H1 (cell line): ENCODE measurements around the gene LRRC42. TPM values are rescaled to one million over a fixed set of nuclear protein-coding genes. Genes with fewer than 3 reads are reported as not detected.

Experiments
- BRCA1 ChIP-seq: IDR thresholded peaks from 2 replicates; pipeline ENCODE4 v1.6.1; 2012; ENCODE audit warnings: low read depth, low read length, improper control_type of control experiment
- CHD7 ChIP-seq: fragments of 300-600 bp; sonication (generic); IDR thresholded peaks from 2 replicates; pipeline ENCODE4 v1.7.1; 2012; ENCODE audit warnings: low read length, moderate library complexity, mild to moderate bottlenecking, inconsistent platforms; ENCODE audit not compliant: insufficient replicate concordance
- FOSL1 ChIP-seq: IDR thresholded peaks from 2 replicates; pipeline ENCODE4 v1.6.1; 2011; ENCODE audit warnings: mild to moderate bottlenecking, low read depth, low read length, moderate library complexity; ENCODE audit not compliant: insufficient read depth
- GTF2F1 ChIP-seq: IDR thresholded peaks from 2 replicates; pipeline ENCODE4 v1.6.1; 2012; ENCODE audit warnings: low read depth, low read length, improper control_type of control experiment, borderline replicate concordance
- SIN3A ChIP-seq, 2 experiments: IDR thresholded peaks in 1 of 2; conservative IDR thresholded peaks in 1 of 2; 2 replicates each; pipeline ENCODE4 v1.6.1; 2011 to 2012; ENCODE audit warnings: low read length in 2 of 2, improper control_type of control experiment in 1 of 2, low read depth in 1 of 2, mild to moderate bottlenecking in 1 of 2
- polyA plus RNA-seq, 7 experiments: library from polyadenylated mRNA; depleted of rRNA in 3 of 7; stranded (reverse) in 5 of 7; unstranded in 2 of 7; fragments of >200 nt in 5 of 7; fragments of 200-250 nt in 2 of 7; gene quantifications; 1 replicate in 5 of 7; 2 replicates in 1 of 7; 4 replicates in 1 of 7; pipeline versions ENCODE4 v1.2.1 to v1.2.3, GENCODE V29; 2011 to 2013; ENCODE audit warnings: missing spikeins in 2 of 7, mixed read lengths in 2 of 7
- total RNA-seq: library from RNA; stranded (reverse); fragmentation: NEBNext Ultra II Directional; extraction: Animal tissue kit (Norgen Biotek cat#: 25700); gene quantifications from 2 replicates; pipeline ENCODE4 v1.2.1, GENCODE V29; 2021

Gene LRRC42
- total and polyA plus RNA-seq, 2 of the 8 experiments (the other 6 are each of a cell fraction or from before 2014, with no cell fraction given) = 38.2 to 54.1 TPM

- TF ChIP-seq CHD7 (no peak), FOSL1 (no peak), SIN3A (conservative IDR thresholded peaks at IDR 0.05 in 1 of 2, IDR thresholded peaks at IDR 0.05 in 1 of 2; ENCODE audit: low read depth in 1 of 2, low read length in 2 of 2) (no peak), GTF2F1 (no peak), BRCA1 (no peak)
These were observed 68.0 kb downstream of the LRRC42 start (continued) for GRCh38 chr1:54014009-54014629.
